ENCODE data around the gene ZDHHC8.

Gene ZDHHC8

DNA sequence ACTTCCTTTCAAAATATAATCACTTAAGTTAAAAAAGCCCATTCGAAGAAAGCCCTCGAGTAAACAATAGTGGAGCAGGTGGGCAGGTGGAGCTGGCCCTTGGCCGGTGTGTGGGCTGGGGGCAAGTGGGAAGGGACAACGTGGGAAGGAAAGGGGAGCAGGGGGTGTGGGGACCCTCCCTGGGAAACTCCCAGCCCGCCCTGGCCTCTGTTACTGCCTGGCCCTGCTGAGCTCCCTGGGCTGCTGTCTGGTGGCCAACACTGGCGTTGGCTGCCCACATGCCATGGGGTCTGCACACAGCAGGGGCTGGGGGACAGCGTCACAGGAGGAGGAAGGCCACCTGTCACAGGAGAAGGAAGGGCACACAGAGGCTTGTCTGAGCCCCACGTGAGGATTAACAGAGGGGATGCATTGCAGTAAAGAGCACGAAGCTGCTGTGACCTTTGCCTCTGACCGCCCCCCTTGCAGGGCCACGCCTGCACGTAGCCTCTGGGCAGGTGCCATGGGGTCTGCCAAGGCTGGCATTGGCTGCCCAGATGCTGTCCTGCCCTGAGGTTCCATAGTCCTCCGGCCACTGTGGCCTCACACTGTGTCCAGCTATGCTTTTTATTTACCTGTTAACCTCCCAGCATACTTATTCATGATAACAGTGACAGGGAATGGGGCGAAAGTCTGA is 55.4 kb downstream of the ZDHHC8 start:
- Histone ChIP-seq H3K27me3 (ENCODE audit: control insufficient read depth in 3 of 3, insufficient read depth in 3 of 3, low read depth in 1 of 3, low read length in 3 of 3) (peaks cover 0 to 21% (median 0%) of the 10 kb centered on the region in 3 experiments), H3K79me1 (ENCODE audit: low read depth, low read length) (peaks cover 3% of the 10 kb centered on the region), H2BK12ac (ENCODE audit: low read length) (peak overlapping the region; percentile 79), H3K9me3 (replicated peaks in 1 of 2; ENCODE audit: control insufficient read depth in 2 of 2, insufficient read depth in 1 of 2, low read depth in 1 of 2, low read length in 2 of 2) (no peaks in the 10 kb centered on the region), H3K4me3 (ENCODE audit: low read length in 2 of 2) (no peak overlapping the region), H2AFZ (ENCODE audit: low read length) (no peak overlapping the region), H2AK5ac (ENCODE audit: low read depth, low read length) (peak overlapping the region; percentile 1), H4K91ac (ENCODE audit: low read depth, low read length, poor library complexity) (no peak overlapping the region), H3K27ac (replicated peaks; ENCODE audit: low read length) (no peak overlapping the region), H2BK5ac (ENCODE audit: low read length) (no peak overlapping the region), H3K23ac (ENCODE audit: low read depth, low read length, poor library complexity) (peak overlapping the region; percentile 45), H3K4me1 (ENCODE audit: control insufficient read depth in 2 of 2, insufficient read depth in 1 of 2, low read depth in 1 of 2, low read length in 2 of 2) (peaks cover 0 to 13% of the 10 kb centered on the region in 2 donors), H3K14ac (ENCODE audit: low read length) (no peak overlapping the region), H3K36me3 (replicated peaks in 1 of 2; ENCODE audit: control insufficient read depth in 2 of 2, insufficient read depth in 2 of 2, low read length in 2 of 2) (no peaks in the 10 kb centered on the region), H2BK120ac (ENCODE audit: low read depth, low read length) (no peak overlapping the region), H3K9ac (ENCODE audit: low read depth, low read length, poor library complexity) (no peak overlapping the region), H4K8ac (ENCODE audit: low read depth, low read length) (no peak overlapping the region), H2BK15ac (ENCODE audit: low read length) (peak overlapping the region; percentile 35), H3K4ac (ENCODE audit: low read length) (peak overlapping the region; percentile 71), H3K4me2 (ENCODE audit: insufficient read depth, low read length, poor library complexity, severe bottlenecking) (no peak overlapping the region), H3K18ac (ENCODE audit: low read length) (peak overlapping the region; percentile 87)
- WGBS, 2 donors (ENCODE audit: extremely low coverage in 2 of 2, insufficient read length in 2 of 2, insufficient replicate concordance in 1 of 2): no CpG with 5 or more reads among the region's 14 CpGs
- DNase-seq (ENCODE audit: low spot score): no peak

DNA sequence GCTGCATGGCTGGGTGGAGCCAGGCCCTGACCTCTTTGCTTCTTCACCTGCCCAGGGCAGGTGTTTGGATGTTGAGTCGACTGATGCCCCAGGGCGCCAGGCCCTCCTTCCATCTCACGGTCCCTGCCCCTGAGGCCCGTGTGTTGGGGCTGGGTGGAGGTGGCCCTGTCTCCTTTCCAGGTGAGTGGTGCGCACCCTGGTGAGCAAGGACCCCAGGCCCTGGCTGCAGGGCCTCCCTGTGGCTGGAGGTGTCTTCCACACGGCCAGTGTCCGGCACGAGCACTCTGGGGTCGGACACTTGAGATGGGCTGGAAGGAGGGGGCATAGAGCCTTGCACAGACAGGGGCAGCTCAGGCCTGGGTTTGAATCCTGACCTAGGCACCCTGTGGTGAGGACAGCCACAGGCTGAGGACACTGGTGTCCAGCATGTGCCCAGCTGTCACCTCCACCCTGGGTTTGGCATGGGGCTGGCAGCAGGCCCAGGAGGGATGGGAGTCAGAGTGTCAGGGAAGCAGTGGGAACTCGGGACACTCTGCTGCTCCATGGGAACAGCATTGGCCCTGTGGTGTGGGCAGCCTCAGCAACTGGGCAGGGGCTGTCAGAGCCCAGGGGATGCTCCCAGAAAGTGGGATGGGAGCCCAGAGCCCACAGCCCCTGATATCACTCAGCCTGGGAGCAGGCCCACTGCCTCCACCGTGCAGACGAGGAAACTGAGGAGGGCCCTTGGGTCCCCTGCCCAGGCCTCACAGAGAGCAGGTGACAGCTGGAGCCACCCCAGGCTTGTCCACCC is 56.4 kb downstream of the ZDHHC8 start:
- H3K27me3 ChIP-seq (ENCODE audit: control insufficient read depth in 3 of 3, insufficient read depth in 3 of 3, low read depth in 1 of 3, low read length in 3 of 3): peaks cover 0 to 25% (median 0%) of the 10 kb centered on the region in 3 experiments
- H3K4ac ChIP-seq (ENCODE audit: low read length): no peak overlapping the region
- H2BK120ac ChIP-seq (ENCODE audit: low read depth, low read length): no peak overlapping the region
- WGBS, 2 donors (ENCODE audit: extremely low coverage in 2 of 2, insufficient read length in 2 of 2, insufficient replicate concordance in 1 of 2): no CpG with 5 or more reads among the region's 12 CpGs
- peak overlapping the region; percentile 27 for H2BK15ac ChIP-seq (ENCODE audit: low read length)
- peak overlapping the region; percentile 82 for H4K8ac ChIP-seq (ENCODE audit: low read depth, low read length)
- H2BK12ac ChIP-seq (ENCODE audit: low read length): peak overlapping the region; percentile 99
- H3K23ac ChIP-seq (ENCODE audit: low read depth, low read length, poor library complexity): peak overlapping the region; percentile 87
- no peak for DNase-seq (ENCODE audit: low spot score)
- H3K4me1 ChIP-seq (ENCODE audit: control insufficient read depth in 2 of 2, insufficient read depth in 1 of 2, low read depth in 1 of 2, low read length in 2 of 2): peaks cover 0 to 13% of the 10 kb centered on the region in 2 donors
- peak overlapping the region; percentile 79 for H3K18ac ChIP-seq (ENCODE audit: low read length)
- peak overlapping the region; percentile 97 for H2AK5ac ChIP-seq (ENCODE audit: low read depth, low read length)
- no peak overlapping the region for H2AFZ ChIP-seq (ENCODE audit: low read length)
- H3K27ac ChIP-seq (replicated peaks; ENCODE audit: low read length): no peak overlapping the region
- no peak overlapping the region for H3K4me3 ChIP-seq (ENCODE audit: low read length in 2 of 2)
- H3K9me3 ChIP-seq (replicated peaks in 1 of 2; ENCODE audit: control insufficient read depth in 2 of 2, insufficient read depth in 1 of 2, low read depth in 1 of 2, low read length in 2 of 2): no peaks in the 10 kb centered on the region
- H2BK5ac ChIP-seq (ENCODE audit: low read length): peak overlapping the region; percentile 73
- no peak overlapping the region for H3K9ac ChIP-seq (ENCODE audit: low read depth, low read length, poor library complexity)
- peak overlapping the region; percentile 39 for H4K91ac ChIP-seq (ENCODE audit: low read depth, low read length, poor library complexity)
- no peak overlapping the region for H3K4me2 ChIP-seq (ENCODE audit: insufficient read depth, low read length, poor library complexity, severe bottlenecking)
- peaks cover 3% of the 10 kb centered on the region for H3K79me1 ChIP-seq (ENCODE audit: low read depth, low read length)
- no peak overlapping the region for H3K14ac ChIP-seq (ENCODE audit: low read length)
- H3K36me3 ChIP-seq (replicated peaks in 1 of 2; ENCODE audit: control insufficient read depth in 2 of 2, insufficient read depth in 2 of 2, low read length in 2 of 2): no peaks in the 10 kb centered on the region

DNA sequence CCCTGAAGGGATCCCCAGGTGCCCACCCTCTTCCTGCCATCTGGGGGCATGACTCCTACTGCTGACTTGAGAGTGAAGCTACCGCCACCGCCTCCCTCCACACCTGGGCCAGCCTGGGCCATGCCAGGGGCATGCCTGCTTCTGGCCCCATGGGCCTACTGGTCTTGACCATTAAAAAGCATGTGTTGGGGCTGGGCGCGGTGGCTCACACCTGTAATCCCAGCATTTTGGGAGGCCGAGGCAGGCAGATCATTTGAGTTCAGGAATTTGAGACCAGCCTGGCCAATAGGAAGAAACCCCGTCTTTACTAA is 56.9 kb downstream of the ZDHHC8 start:
- Histone ChIP-seq H4K8ac (ENCODE audit: low read depth, low read length) (no peak overlapping the region), H3K9me3 (replicated peaks in 1 of 2; ENCODE audit: control insufficient read depth in 2 of 2, insufficient read depth in 1 of 2, low read depth in 1 of 2, low read length in 2 of 2) (no peaks in the 10 kb centered on the region), H2AFZ (ENCODE audit: low read length) (no peak overlapping the region), H3K36me3 (replicated peaks in 1 of 2; ENCODE audit: control insufficient read depth in 2 of 2, insufficient read depth in 2 of 2, low read length in 2 of 2) (no peaks in the 10 kb centered on the region), H2BK5ac (ENCODE audit: low read length) (peak overlapping the region; percentile 73), H3K4me3 (ENCODE audit: low read length in 2 of 2) (no peak overlapping the region), H4K91ac (ENCODE audit: low read depth, low read length, poor library complexity) (no peak overlapping the region), H3K4me1 (ENCODE audit: control insufficient read depth in 2 of 2, insufficient read depth in 1 of 2, low read depth in 1 of 2, low read length in 2 of 2) (peaks cover 0 to 13% of the 10 kb centered on the region in 2 donors), H2BK15ac (ENCODE audit: low read length) (no peak overlapping the region), H3K23ac (ENCODE audit: low read depth, low read length, poor library complexity) (no peak overlapping the region), H2BK12ac (ENCODE audit: low read length) (no peak overlapping the region), H2BK120ac (ENCODE audit: low read depth, low read length) (no peak overlapping the region), H3K27ac (replicated peaks; ENCODE audit: low read length) (no peak overlapping the region), H3K9ac (ENCODE audit: low read depth, low read length, poor library complexity) (no peak overlapping the region), H2AK5ac (ENCODE audit: low read depth, low read length) (no peak overlapping the region), H3K18ac (ENCODE audit: low read length) (no peak overlapping the region), H3K79me1 (ENCODE audit: low read depth, low read length) (peaks cover 3% of the 10 kb centered on the region), H3K14ac (ENCODE audit: low read length) (no peak overlapping the region), H3K27me3 (ENCODE audit: control insufficient read depth in 3 of 3, insufficient read depth in 3 of 3, low read depth in 1 of 3, low read length in 3 of 3) (peaks cover 0 to 30% (median 0%) of the 10 kb centered on the region in 3 experiments), H3K4ac (ENCODE audit: low read length) (no peak overlapping the region), H3K4me2 (ENCODE audit: insufficient read depth, low read length, poor library complexity, severe bottlenecking) (no peak overlapping the region)
- no peak for DNase-seq (ENCODE audit: low spot score)
- WGBS, 2 donors (ENCODE audit: extremely low coverage in 2 of 2, insufficient read length in 2 of 2, insufficient replicate concordance in 1 of 2): no CpG with 5 or more reads among the region's 6 CpGs

DNA sequence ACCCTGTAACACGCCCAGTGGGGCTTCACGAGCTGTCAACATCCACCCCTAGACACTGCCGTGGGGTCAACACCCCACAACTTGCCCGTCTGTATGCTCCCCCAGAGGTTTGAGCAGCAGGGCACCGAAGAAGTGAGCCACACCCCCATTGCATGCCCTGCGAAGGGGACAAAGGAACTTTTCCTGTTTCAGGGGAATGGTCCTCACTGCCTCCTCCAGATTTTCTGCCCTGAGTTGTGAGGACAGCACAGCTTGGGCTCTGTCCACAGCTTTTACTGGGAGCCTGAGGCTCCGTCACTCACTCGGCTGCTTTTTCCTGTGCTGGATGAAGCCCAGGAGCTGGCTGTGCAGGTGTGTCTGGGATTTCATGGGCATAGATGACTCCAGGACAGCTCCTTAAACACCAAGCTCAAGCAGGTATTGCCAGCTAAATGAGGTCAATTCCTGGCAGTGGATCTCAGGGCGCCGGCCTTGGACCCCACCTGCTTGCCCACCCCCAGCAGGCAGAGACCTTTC is 59.5 kb downstream of the ZDHHC8 start:
- WGBS, 2 donors (ENCODE audit: extremely low coverage in 2 of 2, insufficient read length in 2 of 2, insufficient replicate concordance in 1 of 2): no CpG with 5 or more reads among the region's 10 CpGs
- Histone ChIP-seq H2AK5ac (ENCODE audit: low read depth, low read length) (no peak overlapping the region), H3K23ac (ENCODE audit: low read depth, low read length, poor library complexity) (no peak overlapping the region), H2BK12ac (ENCODE audit: low read length) (no peak overlapping the region), H3K36me3 (replicated peaks in 1 of 2; ENCODE audit: control insufficient read depth in 2 of 2, insufficient read depth in 2 of 2, low read length in 2 of 2) (no peaks in the 10 kb centered on the region), H3K14ac (ENCODE audit: low read length) (no peak overlapping the region), H2BK15ac (ENCODE audit: low read length) (peak overlapping the region; percentile 28), H3K4ac (ENCODE audit: low read length) (no peak overlapping the region), H3K4me2 (ENCODE audit: insufficient read depth, low read length, poor library complexity, severe bottlenecking) (no peak overlapping the region), H3K9ac (ENCODE audit: low read depth, low read length, poor library complexity) (no peak overlapping the region), H3K79me1 (ENCODE audit: low read depth, low read length) (peaks cover 3% of the 10 kb centered on the region), H4K8ac (ENCODE audit: low read depth, low read length) (no peak overlapping the region), H4K91ac (ENCODE audit: low read depth, low read length, poor library complexity) (no peak overlapping the region), H3K4me1 (ENCODE audit: control insufficient read depth in 2 of 2, insufficient read depth in 1 of 2, low read depth in 1 of 2, low read length in 2 of 2) (peaks cover 0 to 13% of the 10 kb centered on the region in 2 donors), H2AFZ (ENCODE audit: low read length) (no peak overlapping the region), H2BK5ac (ENCODE audit: low read length) (no peak overlapping the region), H2BK120ac (ENCODE audit: low read depth, low read length) (no peak overlapping the region), H3K18ac (ENCODE audit: low read length) (no peak overlapping the region), H3K27ac (replicated peaks; ENCODE audit: low read length) (no peak overlapping the region), H3K4me3 (ENCODE audit: low read length in 2 of 2) (no peak overlapping the region), H3K27me3 (ENCODE audit: control insufficient read depth in 3 of 3, insufficient read depth in 3 of 3, low read depth in 1 of 3, low read length in 3 of 3) (peaks cover 0 to 47% (median 0%) of the 10 kb centered on the region in 3 experiments), H3K9me3 (replicated peaks in 1 of 2; ENCODE audit: control insufficient read depth in 2 of 2, insufficient read depth in 1 of 2, low read depth in 1 of 2, low read length in 2 of 2) (no peaks in the 10 kb centered on the region)
- no peak for DNase-seq (ENCODE audit: low spot score)
